WTC11 (cell line): ENCODE data around the gene FOXF2.

ENCODE experiments used
- ETV6 ChIP-seq: sonication (generic); formaldehyde crosslinking; IDR thresholded peaks from 2 replicates; pipeline ENCODE4 v1.8.1; 2022; ENCODE audit warnings: mild to moderate bottlenecking, missing genetic modification reagents
- NFE2L1 ChIP-seq: sonication (generic); formaldehyde crosslinking; IDR thresholded peaks from 2 replicates; pipeline ENCODE4 v1.8.1; 2023; ENCODE audit warnings: missing genetic modification reagents
- NFYB ChIP-seq: sonication (generic); formaldehyde crosslinking; conservative IDR thresholded peaks from 2 replicates; pipeline ENCODE4 v1.8.0; 2022; ENCODE audit warnings: low read depth, missing genetic modification reagents
- TF ChIP-seq, protein P1 (sequence below): fragments of 200-600 bp; IDR thresholded peaks from 2 replicates; pipeline ENCODE4 v1.8.0; 2022; ENCODE audit warnings: antibody characterized with exemption
- TF ChIP-seq, protein P2 (sequence below): sonication (generic); formaldehyde crosslinking; IDR thresholded peaks from 2 replicates; pipeline ENCODE4 v1.8.1; 2023; ENCODE audit warnings: mild to moderate bottlenecking, moderate library complexity, missing genetic modification reagents
- TF ChIP-seq, protein P3 (sequence below): sonication (generic); formaldehyde crosslinking; IDR thresholded peaks from 2 replicates; pipeline ENCODE4 v1.8.0; 2022; ENCODE audit warnings: mild to moderate bottlenecking, missing genetic modification reagents
- TF ChIP-seq, protein P4 (sequence below): sonication (generic); formaldehyde crosslinking; IDR thresholded peaks from 2 replicates; pipeline ENCODE4 v1.8.1; 2023; ENCODE audit warnings: mild to moderate bottlenecking, missing genetic modification reagents
- TF ChIP-seq, protein P5 (sequence below): sonication (generic); formaldehyde crosslinking; conservative IDR thresholded peaks from 2 replicates; pipeline ENCODE4 v1.8.1; 2022; ENCODE audit warnings: mild to moderate bottlenecking, missing genetic modification reagents

DNA sequence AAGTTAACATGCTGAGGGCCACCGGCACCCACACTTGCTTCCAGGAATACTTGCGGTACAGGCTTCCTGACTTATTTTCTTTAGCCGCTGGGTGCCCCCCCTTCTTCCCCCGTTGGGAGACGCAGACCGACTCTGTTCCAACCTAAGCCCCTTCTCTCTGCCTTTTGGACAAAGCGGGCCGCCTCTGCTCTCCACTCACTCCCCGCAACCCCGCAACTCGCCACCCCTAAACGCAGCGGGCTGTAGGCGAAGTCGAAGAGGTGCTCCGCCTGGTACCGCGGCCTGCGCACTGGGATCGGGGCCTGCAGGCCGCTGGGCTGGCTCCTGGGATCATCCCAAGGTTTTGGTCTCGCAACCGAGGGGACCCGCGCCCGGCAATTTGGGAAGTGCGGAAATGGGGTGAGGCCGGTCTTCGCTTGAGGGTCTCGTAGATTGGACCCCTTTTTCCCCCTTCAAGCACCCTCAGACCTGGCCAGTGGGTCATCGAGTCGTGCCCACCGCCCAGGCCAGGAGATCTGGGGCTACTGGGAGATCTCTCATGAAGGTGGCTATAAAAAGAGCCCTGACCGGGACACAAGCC, 4.7 kb upstream of the FOXF2 start:
- TF ChIP-seq, protein P1, sequence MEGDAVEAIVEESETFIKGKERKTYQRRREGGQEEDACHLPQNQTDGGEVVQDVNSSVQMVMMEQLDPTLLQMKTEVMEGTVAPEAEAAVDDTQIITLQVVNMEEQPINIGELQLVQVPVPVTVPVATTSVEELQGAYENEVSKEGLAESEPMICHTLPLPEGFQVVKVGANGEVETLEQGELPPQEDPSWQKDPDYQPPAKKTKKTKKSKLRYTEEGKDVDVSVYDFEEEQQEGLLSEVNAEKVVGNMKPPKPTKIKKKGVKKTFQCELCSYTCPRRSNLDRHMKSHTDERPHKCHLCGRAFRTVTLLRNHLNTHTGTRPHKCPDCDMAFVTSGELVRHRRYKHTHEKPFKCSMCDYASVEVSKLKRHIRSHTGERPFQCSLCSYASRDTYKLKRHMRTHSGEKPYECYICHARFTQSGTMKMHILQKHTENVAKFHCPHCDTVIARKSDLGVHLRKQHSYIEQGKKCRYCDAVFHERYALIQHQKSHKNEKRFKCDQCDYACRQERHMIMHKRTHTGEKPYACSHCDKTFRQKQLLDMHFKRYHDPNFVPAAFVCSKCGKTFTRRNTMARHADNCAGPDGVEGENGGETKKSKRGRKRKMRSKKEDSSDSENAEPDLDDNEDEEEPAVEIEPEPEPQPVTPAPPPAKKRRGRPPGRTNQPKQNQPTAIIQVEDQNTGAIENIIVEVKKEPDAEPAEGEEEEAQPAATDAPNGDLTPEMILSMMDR, result no peak
- no peak for TF ChIP-seq NFYB (CRISPR knock-in tag)
- TF ChIP-seq, protein P2, sequence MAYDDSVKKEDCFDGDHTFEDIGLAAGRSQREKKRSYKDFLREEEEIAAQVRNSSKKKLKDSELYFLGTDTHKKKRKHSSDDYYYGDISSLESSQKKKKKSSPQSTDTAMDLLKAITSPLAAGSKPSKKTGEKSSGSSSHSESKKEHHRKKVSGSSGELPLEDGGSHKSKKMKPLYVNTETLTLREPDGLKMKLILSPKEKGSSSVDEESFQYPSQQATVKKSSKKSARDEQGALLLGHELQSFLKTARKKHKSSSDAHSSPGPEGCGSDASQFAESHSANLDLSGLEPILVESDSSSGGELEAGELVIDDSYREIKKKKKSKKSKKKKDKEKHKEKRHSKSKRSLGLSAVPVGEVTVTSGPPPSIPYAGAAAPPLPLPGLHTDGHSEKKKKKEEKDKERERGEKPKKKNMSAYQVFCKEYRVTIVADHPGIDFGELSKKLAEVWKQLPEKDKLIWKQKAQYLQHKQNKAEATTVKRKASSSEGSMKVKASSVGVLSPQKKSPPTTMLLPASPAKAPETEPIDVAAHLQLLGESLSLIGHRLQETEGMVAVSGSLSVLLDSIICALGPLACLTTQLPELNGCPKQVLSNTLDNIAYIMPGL (CRISPR knock-in tag), result no peak
- TF ChIP-seq, protein P3, sequence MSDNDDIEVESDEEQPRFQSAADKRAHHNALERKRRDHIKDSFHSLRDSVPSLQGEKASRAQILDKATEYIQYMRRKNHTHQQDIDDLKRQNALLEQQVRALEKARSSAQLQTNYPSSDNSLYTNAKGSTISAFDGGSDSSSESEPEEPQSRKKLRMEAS (CRISPR knock-in tag), result no peak
- TF ChIP-seq, protein P4, sequence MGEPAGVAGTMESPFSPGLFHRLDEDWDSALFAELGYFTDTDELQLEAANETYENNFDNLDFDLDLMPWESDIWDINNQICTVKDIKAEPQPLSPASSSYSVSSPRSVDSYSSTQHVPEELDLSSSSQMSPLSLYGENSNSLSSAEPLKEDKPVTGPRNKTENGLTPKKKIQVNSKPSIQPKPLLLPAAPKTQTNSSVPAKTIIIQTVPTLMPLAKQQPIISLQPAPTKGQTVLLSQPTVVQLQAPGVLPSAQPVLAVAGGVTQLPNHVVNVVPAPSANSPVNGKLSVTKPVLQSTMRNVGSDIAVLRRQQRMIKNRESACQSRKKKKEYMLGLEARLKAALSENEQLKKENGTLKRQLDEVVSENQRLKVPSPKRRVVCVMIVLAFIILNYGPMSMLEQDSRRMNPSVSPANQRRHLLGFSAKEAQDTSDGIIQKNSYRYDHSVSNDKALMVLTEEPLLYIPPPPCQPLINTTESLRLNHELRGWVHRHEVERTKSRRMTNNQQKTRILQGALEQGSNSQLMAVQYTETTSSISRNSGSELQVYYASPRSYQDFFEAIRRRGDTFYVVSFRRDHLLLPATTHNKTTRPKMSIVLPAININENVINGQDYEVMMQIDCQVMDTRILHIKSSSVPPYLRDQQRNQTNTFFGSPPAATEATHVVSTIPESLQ (CRISPR knock-in tag), result no peak
- no peak for TF ChIP-seq NFE2L1
- TF ChIP-seq, protein P5, sequence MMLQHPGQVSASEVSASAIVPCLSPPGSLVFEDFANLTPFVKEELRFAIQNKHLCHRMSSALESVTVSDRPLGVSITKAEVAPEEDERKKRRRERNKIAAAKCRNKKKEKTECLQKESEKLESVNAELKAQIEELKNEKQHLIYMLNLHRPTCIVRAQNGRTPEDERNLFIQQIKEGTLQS, result no peak
- TF ChIP-seq ETV6 (CRISPR knock-in tag), result no peak
